Neural cell (in vitro differentiated cells): ENCODE measurements around the gene FHIT. TPM values are rescaled to one million over a fixed set of nuclear protein-coding genes. Genes with fewer than 3 reads are reported as not detected.

Source experiments
- H2AFZ ChIP-seq: fragments of 200-600, 300-800 bp; sonication (generic), shearing (Covaris generic); 2 replicates; pipeline ENCODE4 v1.6.0; 2014; ENCODE audit warnings: low read depth, mild to moderate bottlenecking, antibody characterized with exemption, low read length, moderate library complexity
- H3F3A ChIP-seq: fragments of 200-600 bp; shearing (Covaris generic); 2 replicates; pipeline ENCODE4 v1.6.1; 2016; ENCODE audit warnings: mild to moderate bottlenecking, moderate library complexity, mixed read lengths, antibody characterized with exemption, low read length; ENCODE audit not compliant: insufficient read depth, poor library complexity, severe bottlenecking
- H3K27ac ChIP-seq: fragments of 200-600, 300-800 bp; sonication (generic), shearing (Covaris generic); 2 replicates; pipeline ENCODE4 v1.5.1; 2014; ENCODE audit warnings: mild to moderate bottlenecking, low read length, moderate library complexity
- H3K27me3 ChIP-seq: fragments of 300-800, 200-600 bp; sonication (generic), shearing (Covaris generic); 2 replicates; pipeline ENCODE4 v1.6.0; 2014; ENCODE audit warnings: mild to moderate bottlenecking, low read depth, low read length, moderate library complexity; ENCODE audit not compliant: insufficient read depth
- H3K36me3 ChIP-seq: fragments of 300-800, 200-600 bp; sonication (generic), shearing (Covaris generic); 2 replicates; pipeline ENCODE4 v1.5.1; 2014; ENCODE audit warnings: mild to moderate bottlenecking, antibody characterized with exemption, low read length, moderate library complexity; ENCODE audit not compliant: insufficient read depth
- H3K4me2 ChIP-seq: fragments of 300-800, 200-600 bp; sonication (generic), shearing (Covaris generic); 2 replicates; pipeline ENCODE4 v1.6.0; 2014; ENCODE audit warnings: mild to moderate bottlenecking, low read length
- H3K4me3 ChIP-seq: fragments of 300-800, 200-600 bp; sonication (generic), shearing (Covaris generic); 2 replicates; pipeline ENCODE4 v1.5.1; 2014; ENCODE audit warnings: mild to moderate bottlenecking, low read length, moderate library complexity
- H3K79me2 ChIP-seq: fragments of 200-600 bp; shearing (Covaris generic); replicated peaks from 2 replicates; pipeline ENCODE4 v1.6.0; 2014; ENCODE audit warnings: mild to moderate bottlenecking, low read length, moderate library complexity; ENCODE audit not compliant: insufficient read depth
- H3K9ac ChIP-seq: fragments of 300-800, 200-600 bp; sonication (generic), shearing (Covaris generic); 2 replicates; pipeline ENCODE4 v1.6.1; 2016; ENCODE audit warnings: mild to moderate bottlenecking, low read length, mixed read lengths
- H3K9me2 ChIP-seq: fragments of 200-600 bp; shearing (Covaris generic); 2 replicates; pipeline ENCODE4 v1.6.1; 2016; ENCODE audit warnings: mild to moderate bottlenecking, low read length, mixed read lengths; ENCODE audit not compliant: insufficient read depth
- H3K9me3 ChIP-seq: fragments of 200-600, 300-800 bp; sonication (generic), shearing (Covaris generic); 2 replicates; pipeline ENCODE4 v1.6.1; 2016; ENCODE audit warnings: mild to moderate bottlenecking, mixed run types, low read length, moderate library complexity, mixed read lengths
- H4K20me1 ChIP-seq: fragments of 200-600 bp; shearing (Covaris generic); 2 replicates; pipeline ENCODE4 v1.6.1; 2016; ENCODE audit warnings: mild to moderate bottlenecking, mixed run types; ENCODE audit not compliant: insufficient read depth
- EP300 ChIP-seq: fragments of 450-650 bp; conservative IDR thresholded peaks from 2 replicates; pipeline ENCODE4 v1.6.1; 2014; ENCODE audit warnings: antibody characterized with exemption, mild to moderate bottlenecking, moderate library complexity; ENCODE audit not compliant: poor library complexity, severe bottlenecking
- EZH2 ChIP-seq: fragments of 200-600, 300-800 bp; shearing (Covaris generic), sonication (generic); IDR thresholded peaks from 2 replicates; pipeline ENCODE4 v1.6.1; 2014; ENCODE audit warnings: antibody characterized with exemption, low read length, borderline replicate concordance, mild to moderate bottlenecking; ENCODE audit not compliant: insufficient read depth, poor library complexity, severe bottlenecking
- MXI1 ChIP-seq: fragments of 450-650 bp; conservative IDR thresholded peaks from 2 replicates; pipeline ENCODE4 v1.6.1; 2014; ENCODE audit warnings: antibody characterized with exemption, mild to moderate bottlenecking; ENCODE audit not compliant: poor library complexity, severe bottlenecking
- POLR2AphosphoS5 ChIP-seq: IDR thresholded peaks from 2 replicates; pipeline ENCODE4 v1.6.1; 2012
- RAD21 ChIP-seq: fragments of 450-650 bp; conservative IDR thresholded peaks from 2 replicates; pipeline ENCODE4 v1.6.1; 2014; ENCODE audit warnings: antibody characterized with exemption, mild to moderate bottlenecking, moderate library complexity
- SMC3 ChIP-seq: fragments of 450-650 bp; conservative IDR thresholded peaks from 2 replicates; pipeline ENCODE4 v1.6.1; 2014; ENCODE audit warnings: antibody characterized with exemption, mild to moderate bottlenecking, moderate library complexity; ENCODE audit not compliant: poor library complexity
- TAF1 ChIP-seq: IDR thresholded peaks from 2 replicates; pipeline ENCODE4 v1.6.1; 2012; ENCODE audit warnings: low read depth
- polyA plus RNA-seq: library from polyadenylated mRNA; depleted of rRNA; stranded (reverse); fragments of >200 nt; gene quantifications from 2 replicates; pipeline ENCODE4 v1.2.3, GENCODE V29; 2014
- TF ChIP-seq, protein P1 (sequence below): IDR thresholded peaks from 2 replicates; pipeline ENCODE4 v1.6.1; 2012; ENCODE audit warnings: borderline replicate concordance
- TF ChIP-seq, protein P2 (sequence below): fragments of 450-650 bp; IDR thresholded peaks from 2 replicates; pipeline ENCODE4 v1.5.1; 2014; ENCODE audit warnings: antibody characterized with exemption, mild to moderate bottlenecking, moderate library complexity; ENCODE audit not compliant: poor library complexity, severe bottlenecking

Gene FHIT
- polyA plus RNA-seq, 1 donor from 2014 or later = not detected

DNA sequence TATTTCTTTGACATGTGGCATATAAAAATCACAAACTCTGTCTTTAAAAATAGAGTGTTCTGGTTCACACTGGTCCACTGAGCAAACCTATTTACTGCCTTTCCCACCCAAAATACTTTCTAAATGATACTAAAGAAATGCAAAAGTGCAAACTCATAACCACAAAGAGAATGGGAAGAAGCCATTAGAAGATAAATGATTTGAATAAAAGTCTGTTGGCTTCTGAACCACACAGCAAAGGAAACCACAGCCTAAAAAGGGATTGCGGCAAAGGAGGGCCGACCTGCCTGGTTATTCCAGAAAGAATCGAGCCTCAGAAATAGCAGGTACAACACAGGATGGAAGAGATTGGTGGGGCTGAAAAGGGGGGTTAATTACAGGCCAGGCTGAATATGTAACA is 599.5 kb downstream of the FHIT start:
- H3K36me3 ChIP-seq = no peaks in the 10 kb centered on the region
- no peaks in the 10 kb centered on the region for H3K27me3 ChIP-seq
- no peak overlapping the region for H3K9ac ChIP-seq
- H4K20me1 ChIP-seq = no peaks in the 10 kb centered on the region
- no peak overlapping the region for H2AFZ ChIP-seq
- TF ChIP-seq, protein P1, sequence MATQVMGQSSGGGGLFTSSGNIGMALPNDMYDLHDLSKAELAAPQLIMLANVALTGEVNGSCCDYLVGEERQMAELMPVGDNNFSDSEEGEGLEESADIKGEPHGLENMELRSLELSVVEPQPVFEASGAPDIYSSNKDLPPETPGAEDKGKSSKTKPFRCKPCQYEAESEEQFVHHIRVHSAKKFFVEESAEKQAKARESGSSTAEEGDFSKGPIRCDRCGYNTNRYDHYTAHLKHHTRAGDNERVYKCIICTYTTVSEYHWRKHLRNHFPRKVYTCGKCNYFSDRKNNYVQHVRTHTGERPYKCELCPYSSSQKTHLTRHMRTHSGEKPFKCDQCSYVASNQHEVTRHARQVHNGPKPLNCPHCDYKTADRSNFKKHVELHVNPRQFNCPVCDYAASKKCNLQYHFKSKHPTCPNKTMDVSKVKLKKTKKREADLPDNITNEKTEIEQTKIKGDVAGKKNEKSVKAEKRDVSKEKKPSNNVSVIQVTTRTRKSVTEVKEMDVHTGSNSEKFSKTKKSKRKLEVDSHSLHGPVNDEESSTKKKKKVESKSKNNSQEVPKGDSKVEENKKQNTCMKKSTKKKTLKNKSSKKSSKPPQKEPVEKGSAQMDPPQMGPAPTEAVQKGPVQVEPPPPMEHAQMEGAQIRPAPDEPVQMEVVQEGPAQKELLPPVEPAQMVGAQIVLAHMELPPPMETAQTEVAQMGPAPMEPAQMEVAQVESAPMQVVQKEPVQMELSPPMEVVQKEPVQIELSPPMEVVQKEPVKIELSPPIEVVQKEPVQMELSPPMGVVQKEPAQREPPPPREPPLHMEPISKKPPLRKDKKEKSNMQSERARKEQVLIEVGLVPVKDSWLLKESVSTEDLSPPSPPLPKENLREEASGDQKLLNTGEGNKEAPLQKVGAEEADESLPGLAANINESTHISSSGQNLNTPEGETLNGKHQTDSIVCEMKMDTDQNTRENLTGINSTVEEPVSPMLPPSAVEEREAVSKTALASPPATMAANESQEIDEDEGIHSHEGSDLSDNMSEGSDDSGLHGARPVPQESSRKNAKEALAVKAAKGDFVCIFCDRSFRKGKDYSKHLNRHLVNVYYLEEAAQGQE = no peak
- TF ChIP-seq TAF1 = no peak
- no peak for TF ChIP-seq EZH2
- TF ChIP-seq EP300 = no peak
- no peak for TF ChIP-seq SMC3
- TF ChIP-seq, protein P2, sequence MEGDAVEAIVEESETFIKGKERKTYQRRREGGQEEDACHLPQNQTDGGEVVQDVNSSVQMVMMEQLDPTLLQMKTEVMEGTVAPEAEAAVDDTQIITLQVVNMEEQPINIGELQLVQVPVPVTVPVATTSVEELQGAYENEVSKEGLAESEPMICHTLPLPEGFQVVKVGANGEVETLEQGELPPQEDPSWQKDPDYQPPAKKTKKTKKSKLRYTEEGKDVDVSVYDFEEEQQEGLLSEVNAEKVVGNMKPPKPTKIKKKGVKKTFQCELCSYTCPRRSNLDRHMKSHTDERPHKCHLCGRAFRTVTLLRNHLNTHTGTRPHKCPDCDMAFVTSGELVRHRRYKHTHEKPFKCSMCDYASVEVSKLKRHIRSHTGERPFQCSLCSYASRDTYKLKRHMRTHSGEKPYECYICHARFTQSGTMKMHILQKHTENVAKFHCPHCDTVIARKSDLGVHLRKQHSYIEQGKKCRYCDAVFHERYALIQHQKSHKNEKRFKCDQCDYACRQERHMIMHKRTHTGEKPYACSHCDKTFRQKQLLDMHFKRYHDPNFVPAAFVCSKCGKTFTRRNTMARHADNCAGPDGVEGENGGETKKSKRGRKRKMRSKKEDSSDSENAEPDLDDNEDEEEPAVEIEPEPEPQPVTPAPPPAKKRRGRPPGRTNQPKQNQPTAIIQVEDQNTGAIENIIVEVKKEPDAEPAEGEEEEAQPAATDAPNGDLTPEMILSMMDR = no peak
- no peak for TF ChIP-seq MXI1
- no peak for TF ChIP-seq POLR2AphosphoS5
- TF ChIP-seq RAD21 = no peak
- no peaks in the 10 kb centered on the region for H3F3A ChIP-seq
- H3K9me2 ChIP-seq = no peaks in the 10 kb centered on the region
- H3K9me3 ChIP-seq = no peaks in the 10 kb centered on the region
- H3K4me3 ChIP-seq = no peak overlapping the region
- no peaks in the 10 kb centered on the region for H3K79me2 ChIP-seq
- H3K27ac ChIP-seq = no peak overlapping the region
- H3K4me2 ChIP-seq = no peak overlapping the region

DNA sequence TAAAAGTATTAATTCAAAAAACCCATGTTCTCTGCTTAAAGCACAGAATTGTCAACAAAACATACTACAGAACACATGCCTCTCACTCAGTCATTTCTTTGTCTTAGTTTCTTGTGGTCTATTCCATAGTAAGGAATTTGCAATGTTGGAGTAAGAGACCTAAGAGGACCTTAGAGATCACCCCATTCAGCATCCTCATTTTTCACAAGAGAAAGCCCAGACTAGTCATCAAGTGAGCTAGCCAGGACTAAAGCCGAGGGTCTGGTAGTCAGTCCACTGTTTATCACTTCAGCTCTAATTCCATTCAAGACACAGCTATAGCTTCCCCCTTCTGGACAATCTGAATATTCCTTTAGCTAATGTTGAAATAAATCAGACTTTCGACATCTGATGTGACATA is 601.1 kb downstream of the FHIT start:
- no peaks in the 10 kb centered on the region for H3K27me3 ChIP-seq
- H2AFZ ChIP-seq = no peak overlapping the region
- H3K79me2 ChIP-seq = no peaks in the 10 kb centered on the region
- no peaks in the 10 kb centered on the region for H3K36me3 ChIP-seq
- TF ChIP-seq EZH2 = no peak
- TF ChIP-seq, protein P2 = no peak
- TF ChIP-seq, protein P1 = no peak
- TF ChIP-seq MXI1 = no peak
- TF ChIP-seq POLR2AphosphoS5 = no peak
- TF ChIP-seq EP300 = no peak
- TF ChIP-seq TAF1 = no peak
- TF ChIP-seq SMC3 = no peak
- no peak for TF ChIP-seq RAD21
- no peaks in the 10 kb centered on the region for H4K20me1 ChIP-seq
- no peak overlapping the region for H3K4me2 ChIP-seq
- no peaks in the 10 kb centered on the region for H3K9me3 ChIP-seq
- no peaks in the 10 kb centered on the region for H3K9me2 ChIP-seq
- no peak overlapping the region for H3K4me3 ChIP-seq
- H3K9ac ChIP-seq = no peak overlapping the region
- no peaks in the 10 kb centered on the region for H3F3A ChIP-seq
- H3K27ac ChIP-seq = no peak overlapping the region
